ENCODE results near the gene LHX3. TPM values are rescaled to one million over a fixed set of nuclear protein-coding genes. Genes with fewer than 3 reads are reported as not detected.

The LHX3 gene
- total and polyA plus RNA-seq, 10 of the 15 experiments (the other 5 are each of a cell fraction or from before 2014, with no cell fraction given), result not detected

GRCh38 chr9:136199391-136200288 lies 5.3 kb downstream of the LHX3 start:
- Histone ChIP-seq H3K4me3 (no peak overlapping the region), H3K79me2 (ENCODE audit: control insufficient read depth, insufficient read depth, low read length) (no peaks in the 10 kb centered on the region), H3K36me3 (ENCODE audit: control insufficient read depth in 2 of 2, insufficient read depth in 2 of 2, low read length in 1 of 2) (no peaks in the 10 kb centered on the region; a peak in 1 of 4 replicates), H3K4me2 (ENCODE audit: control insufficient read depth, insufficient read depth) (no peak overlapping the region), H3K27ac (ENCODE audit: control insufficient read depth, insufficient read depth) (no peak overlapping the region), H2AFZ (ENCODE audit: control insufficient read depth, low read depth, low read length) (no peak overlapping the region), H3K27me3 (replicated peaks in 1 of 2; ENCODE audit: control insufficient read depth in 2 of 2, insufficient read depth in 2 of 2, low read length in 1 of 2) (peaks cover 13 to 18% of the 10 kb centered on the region in 2 experiments; a peak in 3 of 4 replicates), H3K9ac (ENCODE audit: control insufficient read depth, insufficient read depth, low read length) (no peak overlapping the region), H4K20me1 (ENCODE audit: control insufficient read depth, insufficient read depth) (peaks cover 4% of the 10 kb centered on the region; the same call in 1 of the 2 replicates), H3K4me1 (ENCODE audit: control insufficient read depth, insufficient read depth, low read length) (0 out of 2 replicates have a peak, but pooled peaks cover 4% of the 10 kb centered on the region), H3K9me3 (replicated peaks; ENCODE audit: control insufficient read depth, insufficient read depth, low read length) (no peaks in the 10 kb centered on the region)
- DNase-seq (ENCODE audit: low read depth, low spot score) (no peak), ATAC-seq (no peak), FAIRE-seq (no peak)
- in situ Hi-C loops (cut with MboI), result no loop called here
- intact Hi-C loops (cut with micrococcal nuclease; ENCODE audit: unreplicated experiment), result no loop called here
- RAD21 ChIA-PET (ENCODE audit: unreplicated experiment), result no interaction called here
- BruUV-seq (replicated peaks), result no TSS peak
- CTCF ChIA-PET, result no interaction called here
- POLR2A ChIA-PET, result no interaction called here
- SMC1A ChIA-PET (ENCODE audit: uncharacterized antibody, unreplicated experiment), result no interaction called here
- TF ChIP-seq NR2C1 (IDR thresholded peaks at IDR 0.05), result no peak
- TF ChIP-seq ZBED1 (IDR thresholded peaks at IDR 0.05; ENCODE audit: borderline replicate concordance), result no peak
- TF ChIP-seq YBX1 (IDR thresholded peaks at IDR 0.05), result no peak
- no peak for TF ChIP-seq NR2C2 (IDR thresholded peaks at IDR 0.05; ENCODE audit: borderline replicate concordance, control insufficient read depth, insufficient read length, low read depth)
- TF ChIP-seq USF2 (IDR thresholded peaks at IDR 0.05; ENCODE audit: borderline replicate concordance, low read depth, low read length), result no peak
- TF ChIP-seq ZNF207 (IDR thresholded peaks at IDR 0.05; ENCODE audit: borderline replicate concordance), result no peak
- no peak for TF ChIP-seq CBX5 (IDR thresholded peaks at IDR 0.05; ENCODE audit: low read depth)
- no peak for TF ChIP-seq KLF5 (IDR thresholded peaks at IDR 0.05; ENCODE audit: partially characterized antibody)
- 36% methylated on average over 68 of the region's 71 CpGs for WGBS (ENCODE audit: insufficient coverage, insufficient replicate concordance, low lambda C conversion rate, missing lambda C conversion rate)

Data from GM12878 (cell line).